22Rv1 (cell line): ENCODE data around the gene TMEM232.

ENCODE experiments used
- CTCF ChIP-seq: fragments of 450-650 bp; IDR thresholded peaks from 2 replicates; pipeline ENCODE4 v1.5.1; 2017; ENCODE audit warnings: mild to moderate bottlenecking
- ZFX ChIP-seq: fragments of 450-650 bp; IDR thresholded peaks from 2 replicates; pipeline ENCODE4 v1.6.1; 2017; ENCODE audit warnings: antibody characterized with exemption, borderline replicate concordance

GRCh38 chr5:110542949-110543348 is 183.5 kb downstream of the TMEM232 start:
- TF ChIP-seq CTCF (no peak), ZFX (no peak)
